Activated naive CD4-positive, alpha-beta T cell treated with anti-CD3 and anti-CD28 coated beads, Interleukin-2, amount 50 U/mL, for 24 hours (primary cell): ENCODE data around the gene MST1R.
A peak's percentile ranks its signal among the peaks of the same experiment; 100 is the strongest.

Experiments used
- H3K27ac Mint-ChIP-seq: one replicate; pipeline ENCODE4 v1.8.0; 2021; ENCODE audit warnings: mild to moderate bottlenecking, mixed read lengths
- H3K27me3 Mint-ChIP-seq: one replicate; pipeline ENCODE4 v1.8.0; 2021; ENCODE audit warnings: mixed read lengths
- H3K36me3 Mint-ChIP-seq: one replicate; pipeline ENCODE4 v1.8.0; 2021; ENCODE audit warnings: mixed read lengths
- H3K4me1 Mint-ChIP-seq: one replicate; pipeline ENCODE4 v1.8.0; 2021; ENCODE audit warnings: mixed read lengths
- H3K4me3 Mint-ChIP-seq: one replicate; pipeline ENCODE4 v1.8.0; 2021; ENCODE audit warnings: mild to moderate bottlenecking, mixed read lengths
- H3K9me3 Mint-ChIP-seq: one replicate; pipeline ENCODE4 v1.8.0; 2021; ENCODE audit warnings: mixed read lengths

Gene MST1R

DNA sequence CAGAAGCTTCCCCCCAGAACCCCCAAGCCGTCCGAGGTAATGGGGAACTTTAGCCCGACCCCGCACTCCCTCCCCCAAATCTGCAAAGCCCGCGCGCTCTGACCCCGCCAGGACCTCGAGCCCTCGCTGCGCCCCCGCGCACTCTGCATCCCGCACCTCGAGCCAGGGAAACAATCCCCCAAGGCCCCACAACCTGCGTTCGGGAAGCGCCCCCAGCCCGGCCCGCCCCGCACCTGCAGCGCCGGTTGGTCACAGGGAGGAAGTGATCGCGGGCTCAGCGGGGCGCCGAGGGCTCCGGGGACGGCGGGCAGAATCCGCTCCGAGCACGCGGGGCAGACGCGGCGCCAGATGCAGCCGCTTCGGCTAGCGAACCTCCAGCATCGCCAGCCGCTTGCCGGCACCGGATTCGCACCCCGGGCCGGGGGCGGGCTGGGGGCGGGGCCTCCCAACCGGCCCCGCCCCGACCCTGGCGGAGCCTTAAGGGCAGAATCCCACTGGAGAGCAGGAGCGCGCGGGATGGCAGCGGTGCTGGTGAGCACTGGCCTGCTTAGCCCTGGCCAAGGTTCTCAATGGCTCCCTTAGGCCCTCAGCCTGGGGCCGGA, 34.0 kb downstream of the MST1R start, which contains the start of gene CAMKV:
Gene CAMKV, minus strand, starts transcription at position 382 of the 602 bp plus-strand sequence. CDS start 7,518 bp downstream, outside the sequence.
- Mint-ChIP-seq H3K27me3 (peaks cover 11% of the 10 kb centered on the region), H3K9me3 (no peaks in the 10 kb centered on the region), H3K4me3 (peak within 1 kb of the TSS; percentile 47), H3K4me1 (no peaks in the 10 kb centered on the region), H3K36me3 (no peaks in the 10 kb centered on the region), H3K27ac (no peak within 1 kb of the TSS)

DNA sequence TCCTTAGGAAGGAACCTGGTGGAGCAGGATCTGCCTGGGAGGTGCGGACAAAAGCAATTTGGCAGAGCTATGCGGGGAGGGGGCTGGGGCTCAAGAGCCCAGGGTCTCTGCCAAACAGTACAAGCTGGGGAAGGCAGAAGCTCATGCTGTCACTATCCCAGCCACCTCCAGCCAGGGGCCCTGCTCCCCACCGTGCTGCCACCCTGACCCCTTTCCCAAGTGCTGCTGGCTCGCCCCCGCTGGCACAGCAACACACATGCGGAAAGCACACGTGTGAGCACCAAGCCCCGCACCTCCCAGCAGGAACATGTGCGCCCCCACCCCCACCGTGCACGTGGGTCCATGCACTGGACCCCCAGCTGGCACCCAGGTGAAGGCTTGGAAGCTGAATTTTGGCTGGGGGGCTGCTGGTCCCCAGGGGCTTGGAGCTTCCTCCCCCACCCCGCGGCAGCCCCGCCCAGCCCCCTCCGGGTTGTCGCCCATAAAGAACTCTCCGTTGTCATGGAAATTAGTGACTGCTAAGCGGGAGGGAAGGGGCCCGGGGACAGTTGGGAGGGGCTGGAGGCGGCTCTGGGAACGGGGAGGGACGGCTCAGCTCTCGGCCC, 34.7 kb downstream of the MST1R start:
- Mint-ChIP-seq H3K36me3 (no peaks in the 10 kb centered on the region), H3K4me1 (no peaks in the 10 kb centered on the region), H3K4me3 (peak overlapping the region; percentile 47), H3K9me3 (no peaks in the 10 kb centered on the region), H3K27ac (no peak overlapping the region), H3K27me3 (peaks cover 13% of the 10 kb centered on the region)

DNA sequence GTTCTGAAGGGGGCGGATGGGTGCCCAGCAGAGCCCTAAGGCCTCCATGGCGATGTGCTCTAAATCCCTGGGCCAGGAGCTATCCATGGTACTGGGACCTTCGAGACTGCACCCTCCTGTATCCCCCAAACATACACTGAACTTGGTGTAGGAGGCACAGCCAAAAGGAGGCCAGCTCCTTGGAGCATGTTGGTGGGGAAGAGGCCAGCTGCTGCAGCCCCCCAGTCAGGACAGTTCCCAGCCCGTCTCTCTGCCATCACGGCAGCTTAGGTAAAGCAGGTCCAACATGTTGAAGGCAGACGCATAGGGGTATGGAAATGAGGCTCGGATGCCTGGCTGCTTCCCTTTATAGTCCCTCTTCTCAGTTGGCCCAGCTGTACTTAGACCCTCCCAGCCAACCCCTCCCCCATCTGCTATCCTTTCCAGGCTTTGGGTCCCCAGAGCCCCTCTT, 35.8 kb downstream of the MST1R start:
- H3K4me1 Mint-ChIP-seq, result no peaks in the 10 kb centered on the region
- H3K36me3 Mint-ChIP-seq, result no peaks in the 10 kb centered on the region
- no peaks in the 10 kb centered on the region for H3K9me3 Mint-ChIP-seq
- H3K27ac Mint-ChIP-seq, result no peak overlapping the region
- H3K4me3 Mint-ChIP-seq, result peak overlapping the region; percentile 47
- peaks cover 17% of the 10 kb centered on the region for H3K27me3 Mint-ChIP-seq

DNA sequence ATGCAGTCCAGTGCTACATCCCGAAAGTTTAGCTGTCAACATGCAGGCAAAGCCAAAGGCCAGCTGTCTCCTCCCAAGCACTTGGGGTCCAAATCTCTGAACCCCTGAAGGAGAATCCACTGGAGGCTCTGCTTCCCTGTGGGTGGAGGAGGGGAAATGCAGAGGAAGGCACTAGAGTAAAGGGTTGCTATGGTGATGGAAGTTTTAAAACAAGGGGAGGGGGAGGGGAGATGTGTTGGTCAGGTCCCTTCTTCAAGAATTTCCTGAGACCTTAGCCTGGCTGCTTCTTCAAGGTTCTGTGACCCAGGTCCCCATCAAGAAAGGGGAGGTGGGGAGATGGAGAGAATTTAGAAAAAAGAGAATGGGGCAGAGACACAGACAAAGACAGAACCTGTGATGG, 36.3 kb downstream of the MST1R start:
- no peak overlapping the region for H3K27ac Mint-ChIP-seq
- H3K36me3 Mint-ChIP-seq, result no peaks in the 10 kb centered on the region
- H3K4me3 Mint-ChIP-seq, result no peak overlapping the region

DNA sequence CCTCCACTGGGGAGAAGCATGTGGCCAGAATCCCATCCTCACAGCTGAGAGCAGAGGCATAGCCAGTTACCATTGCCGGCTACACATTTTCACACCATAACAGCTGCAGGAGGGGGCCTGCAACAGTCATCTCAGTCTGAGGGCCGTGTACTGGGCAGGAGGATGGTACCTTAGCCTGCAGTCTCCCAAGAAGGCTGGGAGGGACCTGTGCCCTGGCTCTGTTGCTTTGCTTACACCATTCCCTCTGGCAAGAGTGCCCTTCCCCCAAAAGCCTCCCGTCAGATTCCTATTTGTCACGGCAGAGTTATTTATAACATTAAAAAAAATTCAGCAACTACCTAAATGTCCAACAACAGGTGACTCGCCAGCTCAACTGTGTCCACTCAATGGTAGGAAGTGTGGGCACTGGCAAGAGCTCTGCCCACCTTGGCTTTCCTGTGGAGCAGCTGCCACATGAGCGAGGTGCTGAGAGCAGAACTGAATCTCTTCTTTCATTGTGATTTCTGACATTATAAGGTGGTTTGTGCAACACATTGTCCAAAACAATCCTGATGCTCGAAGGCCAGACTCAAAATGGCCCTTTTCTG, 38.4 kb downstream of the MST1R start:
- Mint-ChIP-seq H3K9me3 (no peaks in the 10 kb centered on the region), H3K27me3 (peaks cover 17% of the 10 kb centered on the region), H3K4me3 (no peak overlapping the region), H3K27ac (no peak overlapping the region), H3K4me1 (no peaks in the 10 kb centered on the region), H3K36me3 (no peaks in the 10 kb centered on the region)

More for the DNA sequence above, 36.3 kb downstream of the MST1R start:
- Mint-ChIP-seq H3K4me1 (no peaks in the 10 kb centered on the region), H3K27me3 (peaks cover 20% of the 10 kb centered on the region), H3K9me3 (no peaks in the 10 kb centered on the region)

DNA sequence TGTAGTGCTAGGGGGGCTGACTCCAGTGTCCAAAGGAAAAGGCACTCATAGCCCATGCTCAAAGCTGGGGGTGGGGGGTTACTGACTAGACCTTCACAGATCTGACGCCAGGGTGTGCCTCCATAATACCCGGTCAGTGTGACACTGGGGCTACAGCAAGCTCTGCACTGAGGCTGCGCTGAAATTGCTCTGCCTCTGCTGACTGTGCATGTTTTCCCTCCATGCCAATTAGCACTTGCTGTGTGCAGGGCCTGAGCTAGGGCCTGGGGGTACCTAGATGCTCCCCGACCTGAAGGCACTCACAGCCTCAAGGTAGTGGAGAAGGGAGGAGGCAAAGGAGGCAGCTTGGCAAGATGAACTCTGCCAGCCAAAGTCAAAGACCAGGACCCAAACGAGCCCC, 39.2 kb downstream of the MST1R start:
- H3K4me3 Mint-ChIP-seq, result no peak overlapping the region
- no peak overlapping the region for H3K27ac Mint-ChIP-seq
- H3K9me3 Mint-ChIP-seq, result no peaks in the 10 kb centered on the region
- H3K36me3 Mint-ChIP-seq, result no peaks in the 10 kb centered on the region
- H3K4me1 Mint-ChIP-seq, result no peaks in the 10 kb centered on the region
- H3K27me3 Mint-ChIP-seq, result peaks cover 17% of the 10 kb centered on the region

DNA sequence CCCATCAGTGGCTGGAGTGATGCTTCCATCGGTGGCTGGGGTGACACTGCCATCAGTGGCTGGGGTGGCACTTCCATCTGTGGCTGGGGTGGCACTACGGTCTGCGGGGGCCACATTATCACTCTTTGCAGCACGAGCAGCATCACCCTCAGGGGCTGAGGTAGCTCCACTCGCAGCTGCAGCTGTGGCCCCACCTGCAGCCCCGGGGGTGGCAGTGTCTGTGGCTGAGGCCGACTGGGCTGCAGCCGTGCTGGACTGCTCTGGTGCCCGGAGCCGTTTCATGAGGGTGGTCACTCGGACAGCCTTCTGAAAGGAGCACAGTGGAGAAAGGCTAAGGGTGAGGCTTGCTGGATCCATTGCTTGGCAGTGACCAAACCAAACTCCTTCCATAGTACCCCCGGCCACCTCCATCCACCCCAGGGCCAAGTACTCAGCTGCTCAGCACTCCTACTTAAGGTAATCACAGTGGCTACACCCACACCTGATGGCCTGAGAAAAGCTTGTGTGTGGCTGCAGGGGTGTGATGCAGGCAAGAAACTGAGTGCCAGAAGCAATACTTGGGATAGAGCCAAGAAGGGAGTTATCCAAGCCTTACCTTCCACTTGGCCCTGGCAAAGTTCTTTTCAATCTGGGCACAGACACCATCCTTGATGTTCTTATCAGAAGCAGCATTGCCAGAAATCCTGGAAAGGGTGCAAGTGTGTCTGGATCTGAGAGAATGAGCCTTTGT, 43.9 kb downstream of the MST1R start:
- H3K4me3 Mint-ChIP-seq, result no peak overlapping the region
- H3K27ac Mint-ChIP-seq, result no peak overlapping the region
- no peaks in the 10 kb centered on the region for H3K9me3 Mint-ChIP-seq

DNA sequence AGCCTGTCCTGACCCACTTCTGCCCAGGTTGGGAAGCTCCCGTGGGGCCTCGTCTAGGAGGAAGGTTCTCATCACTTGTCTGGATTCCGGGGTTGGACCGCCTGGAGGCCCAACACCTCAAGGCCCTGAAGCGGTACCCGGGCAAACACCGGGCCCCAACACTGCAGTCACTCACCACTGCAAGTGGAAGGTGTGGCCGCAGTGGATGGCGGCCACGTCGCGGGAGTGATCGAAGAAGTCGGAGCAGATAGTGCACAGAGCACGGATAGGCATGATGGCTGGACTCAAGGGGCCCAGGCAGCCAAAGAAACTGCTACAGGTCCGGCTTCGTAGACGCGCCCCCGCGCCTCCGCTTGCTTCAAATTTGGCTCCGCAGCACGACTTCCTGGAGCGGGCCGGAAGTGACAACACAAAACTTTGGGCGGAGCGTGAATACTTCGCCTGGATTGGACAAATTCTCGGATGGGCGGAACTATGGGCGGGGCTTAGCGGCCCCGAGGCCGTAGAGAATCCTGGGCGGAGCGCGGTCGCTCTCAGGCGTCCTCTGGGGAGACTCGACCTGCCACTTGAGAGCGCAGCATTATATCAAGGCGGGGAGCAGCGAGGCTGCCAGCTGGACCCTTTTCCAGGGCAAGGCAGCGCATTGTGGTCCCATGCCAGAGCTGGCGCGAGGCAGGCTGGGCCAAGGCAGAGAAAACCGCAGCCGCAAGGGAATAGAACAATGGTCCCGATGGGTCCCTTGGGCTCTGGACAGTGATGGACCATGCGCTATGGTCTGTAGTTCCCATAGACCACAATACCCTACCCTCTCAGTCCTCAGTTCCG, 47.3 kb downstream of the MST1R start, which contains the start of gene TRAIP:
Gene TRAIP, minus strand, starts transcription at position 384 of the 825 bp plus-strand sequence. Its CDS starts 111 bp downstream, at position 273.
- Mint-ChIP-seq H3K36me3 (no peaks in the 10 kb centered on the region), H3K27ac (peak within 1 kb of the TSS; percentile 93), H3K27me3 (no peaks in the 10 kb centered on the region), H3K4me1 (peaks cover 9% of the 10 kb centered on the region), H3K4me3 (peak within 1 kb of the TSS; percentile 90), H3K9me3 (no peaks in the 10 kb centered on the region)

More for the DNA sequence above, 43.9 kb downstream of the MST1R start:
- H3K36me3 Mint-ChIP-seq, result no peaks in the 10 kb centered on the region
- peaks cover 9% of the 10 kb centered on the region for H3K4me1 Mint-ChIP-seq
- H3K27me3 Mint-ChIP-seq, result peaks cover 9% of the 10 kb centered on the region

DNA sequence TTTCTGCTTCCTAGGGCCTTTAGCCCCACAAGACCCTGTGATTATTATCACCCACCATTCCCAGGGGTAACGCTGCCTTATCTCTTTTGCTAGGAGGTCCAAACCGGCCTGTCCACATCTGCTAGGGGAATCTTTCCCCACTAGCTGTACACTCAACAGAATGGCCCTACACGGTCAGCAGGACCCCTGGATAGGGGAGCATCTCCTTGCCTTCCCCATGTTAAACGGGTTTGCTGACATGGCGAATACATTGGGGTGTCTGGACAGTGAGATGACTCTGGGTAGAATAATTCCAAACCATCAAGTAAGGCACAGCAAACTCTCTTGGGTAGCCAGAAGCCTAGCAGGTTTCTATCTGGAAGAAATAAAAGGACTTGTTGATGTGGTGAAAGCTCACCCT, 48.0 kb downstream of the MST1R start:
- Mint-ChIP-seq H3K4me1 (peaks cover 9% of the 10 kb centered on the region), H3K4me3 (peak overlapping the region; percentile 90), H3K27ac (no peak overlapping the region), H3K9me3 (no peaks in the 10 kb centered on the region), H3K27me3 (no peaks in the 10 kb centered on the region), H3K36me3 (no peaks in the 10 kb centered on the region)

DNA sequence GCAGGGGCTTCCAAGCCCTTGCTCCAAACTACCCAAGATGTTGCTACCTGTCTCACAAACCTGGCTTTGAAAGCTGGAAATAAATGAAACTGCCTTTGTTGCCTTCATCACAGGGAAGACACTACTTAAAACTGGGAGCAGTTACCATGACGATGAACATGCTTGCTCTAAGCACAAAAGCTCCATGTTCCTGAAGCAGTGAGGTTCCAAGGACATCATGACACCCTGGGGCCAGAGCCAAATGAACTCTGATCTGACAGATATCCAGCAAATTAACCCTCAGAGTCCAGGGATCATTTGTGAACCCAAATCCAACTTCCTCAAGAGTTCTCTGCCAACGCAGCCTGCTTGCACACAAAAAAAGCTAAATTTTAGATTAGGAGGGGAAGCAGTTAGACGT, 58.0 kb downstream of the MST1R start:
- H3K9me3 Mint-ChIP-seq, result no peaks in the 10 kb centered on the region
- H3K27ac Mint-ChIP-seq, result no peak overlapping the region
- H3K4me3 Mint-ChIP-seq, result no peak overlapping the region
- H3K27me3 Mint-ChIP-seq, result no peaks in the 10 kb centered on the region
- H3K36me3 Mint-ChIP-seq, result no peaks in the 10 kb centered on the region
- no peaks in the 10 kb centered on the region for H3K4me1 Mint-ChIP-seq

DNA sequence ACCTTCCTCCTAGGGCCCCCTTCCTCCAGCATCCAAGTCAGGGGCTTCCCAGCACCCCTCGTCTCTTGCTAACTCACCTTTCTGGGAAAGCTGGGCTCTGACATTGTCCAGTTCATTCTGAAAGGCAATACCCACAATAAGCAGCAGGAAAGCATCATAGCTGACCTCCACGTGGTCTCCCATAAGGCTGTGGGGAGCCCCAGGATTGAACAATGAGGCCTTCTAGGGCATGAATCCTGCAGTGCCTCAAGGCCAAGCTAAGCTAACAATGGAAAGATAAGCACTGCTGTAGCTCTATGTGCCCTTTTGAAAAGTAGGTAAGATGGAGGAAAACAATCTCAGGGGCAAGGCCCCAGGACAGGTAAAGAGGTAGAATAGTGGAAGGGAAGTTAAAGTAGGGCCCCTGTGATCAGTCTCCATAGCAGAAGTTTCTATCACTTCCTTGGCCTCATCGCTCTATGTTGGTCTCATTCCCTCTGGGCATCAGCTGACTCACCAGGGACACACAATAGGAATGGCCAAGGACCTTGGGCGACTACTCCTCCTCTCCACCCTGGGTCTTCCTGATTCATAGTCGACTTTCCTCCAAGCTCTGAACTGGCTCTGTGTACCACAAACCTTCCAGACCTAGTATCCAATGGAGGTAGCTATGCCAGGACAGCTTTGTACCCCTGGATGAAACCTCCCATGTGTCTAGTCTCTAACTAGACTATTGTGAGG, 59.0 kb downstream of the MST1R start:
- H3K4me3 Mint-ChIP-seq, result no peak overlapping the region
- H3K36me3 Mint-ChIP-seq, result no peaks in the 10 kb centered on the region
- H3K9me3 Mint-ChIP-seq, result no peaks in the 10 kb centered on the region
- no peaks in the 10 kb centered on the region for H3K27me3 Mint-ChIP-seq
- no peaks in the 10 kb centered on the region for H3K4me1 Mint-ChIP-seq
- H3K27ac Mint-ChIP-seq, result no peak overlapping the region

DNA sequence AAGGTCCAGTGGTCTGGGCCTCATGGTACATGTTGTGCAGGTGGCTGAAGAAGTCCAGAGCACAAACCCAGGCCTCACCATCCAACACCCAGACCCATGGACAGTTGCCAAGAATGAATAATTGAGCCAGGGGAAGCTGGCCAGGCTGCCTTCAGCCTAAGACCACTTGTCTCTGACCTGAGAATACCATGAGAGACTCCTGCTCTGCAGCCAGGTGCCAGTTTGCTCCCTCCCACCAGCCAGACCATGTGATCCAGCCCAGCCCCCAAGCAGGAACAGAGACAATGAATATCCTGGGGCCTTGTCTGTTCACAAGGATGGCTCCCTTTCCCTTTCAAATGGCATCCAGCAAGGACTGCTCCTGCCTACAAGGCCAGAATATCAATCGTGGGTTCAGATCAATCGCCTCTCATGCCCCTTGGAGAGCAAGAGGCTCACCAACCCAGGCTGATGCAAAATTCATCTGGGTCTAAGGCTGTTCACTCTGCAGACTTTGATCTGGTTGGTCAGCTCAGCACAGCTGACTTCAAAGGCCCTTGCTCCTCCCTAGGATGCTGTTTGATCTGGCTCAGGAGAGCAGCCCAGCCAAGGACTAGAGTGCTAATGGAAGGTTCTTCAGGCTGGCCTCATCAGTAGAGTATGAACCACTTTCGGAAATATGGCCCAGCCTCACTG, 60.7 kb downstream of the MST1R start:
- no peaks in the 10 kb centered on the region for H3K4me1 Mint-ChIP-seq
- H3K36me3 Mint-ChIP-seq, result peaks cover 2% of the 10 kb centered on the region
- no peak overlapping the region for H3K27ac Mint-ChIP-seq
- H3K27me3 Mint-ChIP-seq, result no peaks in the 10 kb centered on the region
- no peak overlapping the region for H3K4me3 Mint-ChIP-seq
- no peaks in the 10 kb centered on the region for H3K9me3 Mint-ChIP-seq

DNA sequence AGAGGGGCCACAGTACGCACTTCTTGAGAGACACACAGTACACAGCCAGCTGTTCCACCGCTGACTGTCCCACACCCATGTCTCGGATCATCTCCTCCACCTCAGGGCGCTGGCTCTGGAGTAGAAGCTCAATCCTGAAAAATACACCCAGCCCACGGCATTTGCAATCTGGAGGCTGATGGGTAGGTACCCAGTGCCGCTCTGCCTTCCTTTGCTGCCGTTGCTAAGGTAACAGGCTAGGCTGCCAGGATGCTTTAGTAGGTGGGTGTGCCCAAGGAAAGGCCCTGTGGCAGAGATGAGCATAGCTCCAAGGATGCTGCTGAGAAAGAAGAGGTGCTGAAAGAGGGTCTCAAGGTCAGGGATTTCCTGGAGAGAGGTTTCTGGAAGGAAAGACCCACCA, 61.9 kb downstream of the MST1R start:
- no peaks in the 10 kb centered on the region for H3K9me3 Mint-ChIP-seq
- H3K4me1 Mint-ChIP-seq, result no peaks in the 10 kb centered on the region
- no peak overlapping the region for H3K4me3 Mint-ChIP-seq
- peaks cover 2% of the 10 kb centered on the region for H3K36me3 Mint-ChIP-seq
- no peak overlapping the region for H3K27ac Mint-ChIP-seq
- no peaks in the 10 kb centered on the region for H3K27me3 Mint-ChIP-seq

DNA sequence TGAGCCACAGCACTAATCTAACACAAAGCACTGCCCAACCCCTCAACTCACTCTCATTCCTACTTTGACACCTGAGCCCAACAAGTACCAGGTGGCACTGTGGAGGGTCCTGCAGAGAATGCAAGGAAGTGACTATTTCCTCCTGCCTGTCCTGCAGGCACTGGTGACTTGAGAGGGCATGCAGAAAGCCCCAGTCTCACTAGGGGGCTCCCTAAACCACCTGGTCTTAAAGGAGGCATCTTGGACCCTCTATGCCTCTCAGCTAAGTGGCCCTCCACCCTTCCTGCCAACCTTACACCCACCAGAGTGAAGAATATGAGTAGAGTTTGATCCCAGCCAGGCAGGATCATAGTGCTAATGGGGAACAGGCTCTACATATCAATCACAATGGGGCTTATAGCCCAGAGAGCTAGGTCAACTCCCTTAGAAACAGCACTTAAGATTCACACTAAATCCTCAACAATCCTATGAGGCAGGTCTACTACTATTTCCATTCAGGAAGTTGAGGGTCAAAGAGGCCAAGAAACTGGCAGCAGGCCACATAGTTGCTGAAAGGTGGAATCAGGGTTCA, 62.5 kb downstream of the MST1R start:
- no peak overlapping the region for H3K27ac Mint-ChIP-seq
- no peaks in the 10 kb centered on the region for H3K4me1 Mint-ChIP-seq
- H3K9me3 Mint-ChIP-seq, result no peaks in the 10 kb centered on the region
- H3K27me3 Mint-ChIP-seq, result no peaks in the 10 kb centered on the region
- no peak overlapping the region for H3K4me3 Mint-ChIP-seq
- peaks cover 2% of the 10 kb centered on the region for H3K36me3 Mint-ChIP-seq
